Retina (tissue), 1 donor: ENCODE measurements around the gene MED29.
"Not testable (repeated sequence)": the region's sequence is repeated elsewhere in the genome, so short reads cannot be mapped to it uniquely, and the experiment has no call there.

ENCODE experiments used
- DNase-seq: peaks from one replicate; pipeline ENCODE4 v3.0.0-alpha.2; 2016

The MED29 gene

GRCh38 chr19:39372047-39372802, 19.0 kb upstream of the MED29 start:
- no peak for DNase-seq

DNA sequence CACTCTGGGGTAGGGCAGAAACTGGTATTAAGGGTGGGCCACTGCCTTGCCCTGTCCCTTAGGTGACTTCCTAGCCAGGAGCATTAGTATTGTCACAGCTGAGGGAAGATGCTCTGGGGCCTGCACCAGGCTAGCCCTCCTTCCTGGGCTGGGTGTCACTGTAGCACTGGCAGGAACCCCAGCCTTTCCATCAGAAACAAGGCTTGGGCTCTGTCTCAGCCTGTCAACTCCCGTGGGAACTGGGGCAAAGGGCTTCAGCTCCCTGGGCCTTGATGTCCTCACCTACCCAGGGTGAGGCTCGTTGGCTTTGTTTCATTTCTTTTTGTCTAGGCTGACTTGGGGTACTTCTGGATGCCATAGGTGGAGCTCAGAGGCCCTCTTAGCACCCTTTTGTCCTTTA, 18.2 kb upstream of the MED29 start:
- DNase-seq, result no peak

DNA sequence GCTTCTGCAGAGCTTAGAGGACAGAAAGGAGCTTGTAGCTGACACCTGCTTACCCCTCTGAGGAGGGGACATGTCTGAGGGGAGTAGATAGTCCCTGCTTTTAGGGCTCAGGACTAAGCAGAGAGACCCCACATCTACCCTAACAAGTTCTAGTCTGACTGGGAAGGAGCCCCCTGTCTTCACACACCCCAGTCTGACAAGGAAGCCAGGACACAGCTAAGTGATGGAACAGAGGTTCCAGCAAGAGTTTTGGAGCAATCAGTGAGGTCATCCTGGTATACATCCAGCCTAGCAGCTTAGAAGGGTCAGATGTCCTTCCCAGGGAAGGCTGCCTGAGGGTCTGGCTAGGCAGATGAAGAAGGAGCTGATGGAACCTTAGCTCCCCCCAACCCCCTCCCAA, 15.2 kb upstream of the MED29 start:
- DNase-seq, result no peak

DNA sequence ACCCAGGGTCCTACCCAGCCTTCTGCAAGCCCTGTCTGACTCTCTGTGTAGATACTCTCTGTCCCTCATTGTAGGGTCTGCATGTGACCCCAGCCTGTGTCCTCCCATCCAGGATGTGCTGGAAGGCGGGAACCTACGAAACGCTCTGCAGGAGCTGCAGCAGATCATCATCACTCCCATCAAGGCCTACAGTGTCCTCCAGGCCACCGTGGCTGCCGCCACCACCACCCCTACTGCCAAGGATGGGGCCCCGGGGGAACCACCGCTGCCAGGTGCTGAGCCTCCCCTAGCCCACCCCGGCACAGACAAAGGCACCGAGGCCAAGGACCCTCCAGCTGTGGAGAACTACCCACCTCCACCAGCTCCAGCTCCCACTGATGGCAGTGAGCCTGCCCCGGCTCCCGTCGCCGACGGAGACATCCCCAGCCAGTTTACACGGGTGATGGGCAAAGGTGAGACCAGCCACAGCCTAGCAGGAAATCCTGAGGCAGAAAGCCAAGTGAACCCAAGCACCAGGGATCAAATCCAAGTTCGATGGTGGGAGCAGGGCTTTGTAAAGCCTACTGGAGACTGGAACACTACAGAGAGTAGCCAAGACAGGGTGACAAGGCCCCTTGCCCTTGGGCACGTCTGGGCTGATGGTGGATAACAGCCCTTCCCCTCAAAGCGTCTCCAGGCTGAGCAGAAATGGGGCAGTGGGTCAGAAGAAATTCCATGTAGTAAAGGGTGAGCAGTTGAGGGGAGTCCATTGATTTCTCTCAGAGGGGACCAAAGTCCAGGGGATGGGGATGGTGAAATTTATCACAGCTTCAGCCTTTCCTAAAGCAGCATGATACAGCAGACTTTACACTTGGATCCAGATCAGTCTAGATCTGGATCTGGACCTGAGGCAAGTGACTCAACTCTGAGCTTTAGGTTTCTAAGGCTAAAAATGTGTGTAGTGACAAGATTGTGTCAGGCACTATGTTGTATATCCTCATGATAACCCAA, 13.5 kb upstream of the MED29 start:
- no peak for DNase-seq

DNA sequence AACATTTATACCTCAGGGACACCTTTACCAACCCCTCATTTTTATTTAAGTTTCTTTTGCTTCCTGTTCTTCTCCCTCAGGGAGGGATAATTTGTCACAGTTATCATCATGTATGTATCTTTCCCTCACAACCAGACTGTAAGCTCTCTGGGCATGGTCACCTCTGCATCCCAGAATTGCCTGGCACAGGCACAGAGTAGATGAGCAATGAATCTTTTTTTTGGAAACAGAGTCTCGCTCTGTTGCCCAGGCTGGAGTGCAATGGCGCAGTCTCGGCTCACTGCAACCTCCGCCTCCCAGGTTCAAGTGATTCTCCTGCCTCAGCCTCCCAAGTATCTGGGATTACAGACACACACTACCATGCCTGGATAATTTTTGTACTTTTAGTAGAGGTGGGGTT, 11.8 kb upstream of the MED29 start:
- not testable (repeated sequence) for DNase-seq

- DNase-seq, result no peak
These were observed 11.2 kb upstream of the MED29 start for GRCh38 chr19:39379865-39380396.

DNA sequence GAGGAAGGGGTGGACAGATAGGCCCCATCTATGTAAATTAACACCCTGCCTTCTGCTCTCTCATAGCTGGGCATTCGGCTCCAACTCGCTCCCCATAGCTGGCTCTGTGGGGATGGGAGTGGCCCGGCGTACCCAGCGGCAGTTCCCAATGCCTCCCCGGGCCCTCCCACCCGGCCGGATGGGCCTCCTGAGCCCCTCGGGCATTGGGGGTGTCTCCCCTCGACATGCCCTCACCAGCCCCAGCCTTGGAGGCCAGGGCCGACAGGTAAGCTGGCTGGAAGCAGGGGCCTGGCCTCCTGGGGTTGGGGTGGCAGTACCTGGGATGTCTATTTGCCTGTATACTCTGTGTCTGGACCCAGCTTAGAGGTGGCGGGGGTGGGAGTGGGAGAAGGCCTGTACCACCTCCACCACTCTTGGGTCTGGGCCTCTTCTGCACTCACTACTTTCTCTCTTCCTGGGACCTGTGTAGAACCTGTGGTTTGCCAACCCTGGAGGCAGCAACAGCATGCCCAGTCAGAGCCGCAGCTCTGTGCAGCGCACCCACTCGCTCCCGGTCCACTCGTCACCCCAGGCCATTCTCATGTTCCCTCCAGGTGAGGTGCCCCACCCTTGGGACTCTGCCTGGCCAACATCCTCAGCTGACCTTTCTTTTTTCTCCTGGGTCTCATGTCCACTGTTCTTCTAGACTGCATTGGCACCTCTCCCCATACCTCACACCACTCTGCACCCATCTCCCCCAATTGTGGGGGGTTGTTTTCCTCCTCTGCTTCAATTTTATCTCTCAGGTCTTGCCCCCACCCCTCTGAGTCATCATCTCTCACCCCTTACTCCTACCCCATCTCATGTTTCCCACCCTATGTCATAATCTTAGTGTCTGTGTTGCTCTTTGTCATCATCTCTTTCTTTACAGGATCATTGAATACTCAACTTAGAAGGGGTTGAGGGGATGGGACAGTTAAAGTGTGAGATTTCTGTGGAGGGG, 10.4 kb upstream of the MED29 start:
- DNase-seq, result no peak

GRCh38 chr19:39381910-39382611, 9.1 kb upstream of the MED29 start:
- no peak for DNase-seq

DNA sequence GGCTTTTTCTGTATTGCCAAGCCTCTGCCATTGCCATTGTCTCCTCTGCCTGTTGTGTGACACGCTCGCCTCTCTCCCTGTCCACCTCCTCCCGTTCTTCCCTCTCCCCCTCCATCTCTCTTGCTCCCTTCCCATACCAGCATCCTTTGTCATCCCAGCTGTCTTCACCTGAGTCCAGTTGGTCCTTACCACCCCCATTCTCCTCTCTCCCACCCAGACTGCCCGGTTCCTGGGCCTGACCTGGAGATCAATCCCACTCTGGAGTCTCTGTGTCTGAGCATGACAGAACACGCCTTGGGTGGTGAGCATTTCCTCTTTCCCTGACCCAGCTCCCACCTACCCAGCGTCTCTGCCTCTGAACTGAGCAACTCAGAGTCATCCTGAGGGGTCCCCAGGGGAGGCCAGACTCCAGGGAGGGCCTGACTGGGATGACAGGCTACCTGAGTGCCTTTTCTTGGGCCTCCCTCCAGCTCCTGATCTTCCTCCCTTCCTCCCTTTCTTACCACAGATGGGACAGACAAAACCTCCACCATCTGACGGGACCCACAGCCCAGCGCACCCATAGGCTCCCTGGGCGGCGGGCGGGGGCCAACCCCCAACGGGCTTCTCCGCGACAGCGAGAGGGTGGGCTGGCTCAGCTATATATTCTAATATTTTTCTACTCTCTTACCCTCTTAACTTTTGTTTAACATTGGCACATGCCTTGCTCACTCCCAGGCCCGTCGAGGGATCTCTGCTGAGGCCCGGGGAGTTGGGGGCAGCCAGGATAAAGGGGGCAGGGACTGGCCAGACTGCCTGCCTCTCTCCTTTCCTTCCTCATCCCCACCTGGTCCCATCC, 8.0 kb upstream of the MED29 start:
- no peak for DNase-seq

DNA sequence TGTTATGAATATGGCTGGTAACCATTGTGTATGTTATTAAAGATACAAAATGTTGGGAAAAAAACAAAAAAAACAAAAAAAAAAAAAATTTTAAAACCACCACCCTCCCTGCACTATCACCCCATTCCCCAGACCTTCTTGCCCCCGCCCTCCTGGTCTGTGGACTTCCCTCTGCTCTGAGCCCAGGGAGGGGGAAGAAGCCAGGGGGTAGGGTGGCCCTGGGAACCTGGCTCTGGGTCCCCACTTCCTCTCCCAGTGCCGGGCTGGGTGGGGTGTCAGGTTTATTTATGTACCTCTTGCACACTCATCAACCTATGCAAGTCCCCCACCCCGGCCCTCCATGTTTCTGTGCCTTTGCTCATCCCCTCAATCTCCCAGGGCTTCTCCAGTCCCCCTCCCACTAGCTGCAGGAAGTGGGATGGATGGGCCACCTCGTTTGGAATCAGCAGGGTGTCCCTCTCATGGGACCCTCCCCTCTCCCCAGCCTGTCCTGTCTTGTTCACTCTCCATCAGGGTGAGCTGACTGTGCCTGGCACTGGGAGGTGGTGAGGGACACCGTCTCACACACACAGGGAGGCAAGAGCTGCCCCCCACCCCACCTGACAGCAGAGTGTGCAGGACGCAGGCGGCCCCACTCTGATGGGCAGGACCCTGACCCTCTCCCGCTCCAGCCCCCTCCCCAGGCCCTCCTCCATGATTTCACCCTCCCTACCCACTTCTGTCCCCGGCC, 6.2 kb upstream of the MED29 start:
- no peak for DNase-seq

GRCh38 chr19:39385629-39386411, 5.4 kb upstream of the MED29 start:
- DNase-seq, result no peak

- no peak for DNase-seq
These were observed 4.6 kb upstream of the MED29 start for GRCh38 chr19:39386557-39386956.

DNA sequence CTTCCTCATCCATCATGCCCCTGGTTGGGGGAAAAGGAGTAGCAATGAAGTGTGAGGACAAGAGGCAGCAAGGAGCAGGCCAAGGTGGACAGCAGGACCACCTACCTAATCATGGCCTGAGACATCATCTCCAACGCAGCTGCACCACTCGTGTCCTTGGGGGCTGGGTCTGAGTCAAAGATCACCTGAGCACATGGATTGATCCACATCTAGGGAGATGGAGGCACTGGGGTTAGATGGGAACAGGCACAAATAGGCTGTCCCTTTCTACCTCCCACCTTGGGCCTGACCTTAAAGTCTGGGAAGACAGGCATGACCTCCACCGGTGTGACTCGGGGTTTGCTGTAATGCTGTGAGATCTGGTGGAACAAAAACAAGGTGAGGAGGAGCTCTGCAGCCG, 2.5 kb upstream of the MED29 start:
- DNase-seq, result no peak

- DNase-seq, result no peak
These were observed 1.4 kb upstream of the MED29 start for GRCh38 chr19:39389631-39390414.

DNA sequence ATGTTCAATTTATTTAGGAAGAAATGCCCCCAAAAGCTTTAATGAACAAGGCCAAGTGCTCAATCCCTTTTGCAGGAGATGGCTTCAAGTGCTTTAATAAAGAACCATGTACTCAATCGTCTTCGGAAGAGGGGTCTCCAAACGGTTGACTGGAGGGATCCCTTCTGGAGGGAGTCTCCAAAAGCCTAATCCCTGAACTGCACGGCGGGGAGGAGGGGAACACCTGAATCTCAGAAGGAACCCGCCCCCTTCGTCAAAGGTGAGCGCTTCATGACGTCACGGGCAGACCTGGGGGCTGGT, 777 bp upstream of the MED29 start:
- DNase-seq, result no peak

DNA sequence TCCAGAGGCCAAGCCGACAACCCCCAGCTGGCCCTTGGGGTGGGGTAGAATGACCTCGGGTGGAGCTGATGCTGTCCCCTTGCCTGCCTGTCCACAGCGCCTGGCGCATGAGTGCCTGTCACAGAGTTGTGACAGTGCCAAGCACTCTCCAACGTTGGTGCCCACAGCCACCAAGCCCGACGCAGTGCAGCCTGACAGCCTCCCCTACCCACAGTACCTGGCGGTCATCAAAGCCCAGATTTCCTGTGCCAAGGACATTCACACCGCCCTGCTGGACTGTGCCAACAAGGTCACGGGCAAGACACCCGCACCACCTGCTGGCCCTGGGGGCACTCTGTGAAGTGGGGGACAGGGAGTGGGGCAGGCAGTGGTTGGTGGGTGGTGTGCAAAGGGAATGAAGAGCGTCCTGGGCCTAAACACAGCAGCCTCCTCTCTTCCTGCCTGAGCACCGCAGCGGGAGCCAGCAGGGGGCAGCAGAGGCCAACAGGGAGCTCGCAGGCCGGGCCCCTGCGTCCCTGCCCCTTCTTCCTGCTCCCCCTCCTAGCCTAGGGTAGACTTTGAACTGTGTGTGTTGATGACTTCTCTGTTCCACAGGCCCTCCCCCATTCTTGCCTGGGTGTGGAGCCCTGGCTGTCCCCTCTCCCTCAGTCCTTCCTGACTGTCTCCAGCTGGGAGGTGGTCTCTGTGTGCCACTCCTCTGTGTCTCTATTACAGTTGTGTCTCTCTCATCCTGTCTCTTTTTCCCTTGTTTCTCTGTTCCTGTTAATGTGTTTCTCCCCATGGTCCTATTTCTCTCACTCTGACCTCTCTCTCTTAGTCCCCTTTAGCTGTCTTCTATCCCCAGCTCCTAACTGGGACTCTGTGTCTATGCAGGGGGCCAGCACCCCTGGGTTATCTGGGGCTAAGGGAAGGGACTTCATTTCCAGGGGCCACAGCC, 6.5 kb downstream of the MED29 start:
- peak; percentile 82 for DNase-seq

DNA sequence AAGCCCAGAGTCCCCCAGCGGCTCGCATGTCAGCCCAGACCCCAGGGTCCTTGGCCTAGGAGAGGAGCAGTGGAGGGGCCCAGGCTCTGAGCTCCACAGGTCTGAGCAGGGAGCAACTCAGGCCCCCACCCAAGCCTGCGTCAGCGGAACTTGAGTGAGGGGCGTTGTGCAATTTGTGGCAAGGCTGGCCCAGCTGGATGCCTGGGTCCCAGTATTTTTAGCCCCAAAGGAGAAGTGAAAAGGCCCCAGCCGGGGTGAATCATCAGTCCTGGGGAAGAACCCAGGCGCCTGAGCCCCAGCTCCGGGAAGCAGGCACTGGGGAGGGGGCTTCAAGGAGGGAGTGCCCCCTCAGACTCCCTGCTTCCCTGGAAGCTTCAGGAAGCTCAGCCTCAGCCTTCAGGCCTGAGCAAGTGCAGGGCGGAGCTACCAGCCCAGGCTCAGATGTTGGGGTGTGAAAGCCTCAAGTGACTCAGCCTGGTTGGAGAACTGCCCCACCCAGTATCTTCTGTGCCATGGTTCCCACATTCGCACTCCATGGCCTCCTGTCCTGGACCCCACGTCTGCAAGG, 7.2 kb downstream of the MED29 start:
- no peak for DNase-seq
